Neural cell (in vitro differentiated cells): Measurements from ENCODE around the gene LAGE3. TPM values are rescaled to one million over a fixed set of nuclear protein-coding genes. Genes with fewer than 3 reads are reported as not detected.

Experiments used
- H2AFZ ChIP-seq: fragments of 200-600, 300-800 bp; sonication (generic), shearing (Covaris generic); 2 replicates; pipeline ENCODE4 v1.6.0; 2014; ENCODE audit warnings: low read depth, mild to moderate bottlenecking, antibody characterized with exemption, low read length, moderate library complexity
- H3F3A ChIP-seq: fragments of 200-600 bp; shearing (Covaris generic); 2 replicates; pipeline ENCODE4 v1.6.1; 2016; ENCODE audit warnings: mild to moderate bottlenecking, moderate library complexity, mixed read lengths, antibody characterized with exemption, low read length; ENCODE audit not compliant: insufficient read depth, poor library complexity, severe bottlenecking
- H3K27ac ChIP-seq: fragments of 200-600, 300-800 bp; sonication (generic), shearing (Covaris generic); 2 replicates; pipeline ENCODE4 v1.5.1; 2014; ENCODE audit warnings: mild to moderate bottlenecking, low read length, moderate library complexity
- H3K27me3 ChIP-seq: fragments of 300-800, 200-600 bp; sonication (generic), shearing (Covaris generic); 2 replicates; pipeline ENCODE4 v1.6.0; 2014; ENCODE audit warnings: mild to moderate bottlenecking, low read depth, low read length, moderate library complexity; ENCODE audit not compliant: insufficient read depth
- H3K36me3 ChIP-seq: fragments of 300-800, 200-600 bp; sonication (generic), shearing (Covaris generic); 2 replicates; pipeline ENCODE4 v1.5.1; 2014; ENCODE audit warnings: mild to moderate bottlenecking, antibody characterized with exemption, low read length, moderate library complexity; ENCODE audit not compliant: insufficient read depth
- H3K4me2 ChIP-seq: fragments of 300-800, 200-600 bp; sonication (generic), shearing (Covaris generic); 2 replicates; pipeline ENCODE4 v1.6.0; 2014; ENCODE audit warnings: mild to moderate bottlenecking, low read length
- H3K4me3 ChIP-seq: fragments of 300-800, 200-600 bp; sonication (generic), shearing (Covaris generic); 2 replicates; pipeline ENCODE4 v1.5.1; 2014; ENCODE audit warnings: mild to moderate bottlenecking, low read length, moderate library complexity
- H3K79me2 ChIP-seq: fragments of 200-600 bp; shearing (Covaris generic); replicated peaks from 2 replicates; pipeline ENCODE4 v1.6.0; 2014; ENCODE audit warnings: mild to moderate bottlenecking, low read length, moderate library complexity; ENCODE audit not compliant: insufficient read depth
- H3K9ac ChIP-seq: fragments of 300-800, 200-600 bp; sonication (generic), shearing (Covaris generic); 2 replicates; pipeline ENCODE4 v1.6.1; 2016; ENCODE audit warnings: mild to moderate bottlenecking, low read length, mixed read lengths
- H3K9me2 ChIP-seq: fragments of 200-600 bp; shearing (Covaris generic); 2 replicates; pipeline ENCODE4 v1.6.1; 2016; ENCODE audit warnings: mild to moderate bottlenecking, low read length, mixed read lengths; ENCODE audit not compliant: insufficient read depth
- H3K9me3 ChIP-seq: fragments of 200-600, 300-800 bp; sonication (generic), shearing (Covaris generic); 2 replicates; pipeline ENCODE4 v1.6.1; 2016; ENCODE audit warnings: mild to moderate bottlenecking, mixed run types, low read length, moderate library complexity, mixed read lengths
- H4K20me1 ChIP-seq: fragments of 200-600 bp; shearing (Covaris generic); 2 replicates; pipeline ENCODE4 v1.6.1; 2016; ENCODE audit warnings: mild to moderate bottlenecking, mixed run types; ENCODE audit not compliant: insufficient read depth
- CTCF ChIP-seq: fragments of 450-650 bp; IDR thresholded peaks from 2 replicates; pipeline ENCODE4 v1.5.1; 2014; ENCODE audit warnings: antibody characterized with exemption, mild to moderate bottlenecking, moderate library complexity; ENCODE audit not compliant: poor library complexity, severe bottlenecking
- EZH2 ChIP-seq: fragments of 200-600, 300-800 bp; shearing (Covaris generic), sonication (generic); IDR thresholded peaks from 2 replicates; pipeline ENCODE4 v1.6.1; 2014; ENCODE audit warnings: antibody characterized with exemption, low read length, borderline replicate concordance, mild to moderate bottlenecking; ENCODE audit not compliant: insufficient read depth, poor library complexity, severe bottlenecking
- MXI1 ChIP-seq: fragments of 450-650 bp; conservative IDR thresholded peaks from 2 replicates; pipeline ENCODE4 v1.6.1; 2014; ENCODE audit warnings: antibody characterized with exemption, mild to moderate bottlenecking; ENCODE audit not compliant: poor library complexity, severe bottlenecking
- POLR2AphosphoS5 ChIP-seq: IDR thresholded peaks from 2 replicates; pipeline ENCODE4 v1.6.1; 2012
- RAD21 ChIP-seq: fragments of 450-650 bp; conservative IDR thresholded peaks from 2 replicates; pipeline ENCODE4 v1.6.1; 2014; ENCODE audit warnings: antibody characterized with exemption, mild to moderate bottlenecking, moderate library complexity
- REST ChIP-seq: IDR thresholded peaks from 2 replicates; pipeline ENCODE4 v1.6.1; 2012; ENCODE audit warnings: borderline replicate concordance
- SMC3 ChIP-seq: fragments of 450-650 bp; conservative IDR thresholded peaks from 2 replicates; pipeline ENCODE4 v1.6.1; 2014; ENCODE audit warnings: antibody characterized with exemption, mild to moderate bottlenecking, moderate library complexity; ENCODE audit not compliant: poor library complexity
- TAF1 ChIP-seq: IDR thresholded peaks from 2 replicates; pipeline ENCODE4 v1.6.1; 2012; ENCODE audit warnings: low read depth
- polyA plus RNA-seq: library from polyadenylated mRNA; depleted of rRNA; stranded (reverse); fragments of >200 nt; gene quantifications from 2 replicates; pipeline ENCODE4 v1.2.3, GENCODE V29; 2014

Gene LAGE3
- polyA plus RNA-seq, 1 donor from 2014 or later: 37.3 TPM

GRCh38 chrX:154458116-154458953 is 20.7 kb downstream of the LAGE3 start, which contains the start of gene PLXNA3:
Gene PLXNA3 (plus strand): TSS chrX:154458281. CDS start chrX:154460184, 1,903 bp downstream.
- Histone ChIP-seq H3K4me2 (no peak within 1 kb of the TSS), H3K79me2 (peaks cover 18% of the 10 kb centered on the region), H3K9me3 (no peaks in the 10 kb centered on the region), H3K9me2 (no peaks in the 10 kb centered on the region), H4K20me1 (no peaks in the 10 kb centered on the region), H2AFZ (no peak within 1 kb of the TSS), H3K4me3 (peak within 1 kb of the TSS; percentile 85), H3K36me3 (no peaks in the 10 kb centered on the region), H3K27ac (peak within 1 kb of the TSS; percentile 62), H3K9ac (peak within 1 kb of the TSS; percentile 82), H3K27me3 (no peaks in the 10 kb centered on the region), H3F3A (no peaks in the 10 kb centered on the region)
- TF ChIP-seq POLR2AphosphoS5 (peak; percentile 55), MXI1 (peak; percentile 52), REST (no peak), EZH2 (no peak), CTCF (no peak)

- Histone ChIP-seq H3K27ac (peak overlapping the region; percentile 62), H2AFZ (no peak overlapping the region), H3K79me2 (peaks cover 18% of the 10 kb centered on the region), H3K36me3 (no peaks in the 10 kb centered on the region), H3K9me3 (no peaks in the 10 kb centered on the region), H3K4me3 (peak overlapping the region; percentile 60), H4K20me1 (no peaks in the 10 kb centered on the region), H3K9me2 (no peaks in the 10 kb centered on the region), H3K27me3 (no peaks in the 10 kb centered on the region), H3K9ac (peak overlapping the region; percentile 82), H3F3A (no peaks in the 10 kb centered on the region), H3K4me2 (no peak overlapping the region)
- TF ChIP-seq RAD21: no peak
- no peak for TF ChIP-seq TAF1
- TF ChIP-seq REST: peak; percentile 20
- TF ChIP-seq SMC3: no peak
- TF ChIP-seq MXI1: no peak
- peak; percentile 40 for TF ChIP-seq POLR2AphosphoS5
Measured at GRCh38 chrX:154457491-154458115, 21.5 kb downstream of the LAGE3 start.
